Epithelial cell of esophagus (primary cell): ENCODE measurements around the gene ERC2.
"Not testable (repeated sequence)": the region's sequence is repeated elsewhere in the genome, so short reads cannot be mapped to it uniquely, and the experiment has no call there.

ENCODE experiments used
- DNase-seq: peaks from one replicate; pipeline ENCODE4 v3.0.0; 2010; ENCODE audit warnings: low read depth
- H3K4me3 ChIP-seq: 2 replicates; pipeline ENCODE4 v1.5.1; 2011; ENCODE audit warnings: mild to moderate bottlenecking, low read length, control low read depth
- CTCF ChIP-seq: IDR thresholded peaks from 2 replicates; pipeline ENCODE4 v1.5.1; 2011; ENCODE audit warnings: low read depth, mild to moderate bottlenecking, low read length, control low read depth, inconsistent platforms; ENCODE audit not compliant: insufficient read depth; ENCODE audit errors: missing control alignments

Gene ERC2

GRCh38 chr3:56019490-56020146 is 448.6 kb downstream of the ERC2 start:
- no peak overlapping the region for H3K4me3 ChIP-seq
- no peak for DNase-seq
- TF ChIP-seq CTCF = no peak

GRCh38 chr3:56015374-56015773 is 452.9 kb downstream of the ERC2 start:
- DNase-seq, H3K4me3 ChIP-seq: not testable (repeated sequence)

GRCh38 chr3:56012721-56013120 is 455.5 kb downstream of the ERC2 start:
- DNase-seq = no peak
- no peak for TF ChIP-seq CTCF
- no peak overlapping the region for H3K4me3 ChIP-seq

GRCh38 chr3:56005196-56005805 is 463.0 kb downstream of the ERC2 start:
- H3K4me3 ChIP-seq = no peak overlapping the region
- no peak for TF ChIP-seq CTCF
- peak; percentile 65 for DNase-seq

GRCh38 chr3:56003129-56003528 is 465.1 kb downstream of the ERC2 start:
- DNase-seq = no peak
- no peak for TF ChIP-seq CTCF
- no peak overlapping the region for H3K4me3 ChIP-seq

- no peak for DNase-seq
- no peak overlapping the region for H3K4me3 ChIP-seq
- no peak for TF ChIP-seq CTCF
These were observed 466.3 kb downstream of the ERC2 start for GRCh38 chr3:56001991-56002390.

GRCh38 chr3:56001537-56001936 is 466.7 kb downstream of the ERC2 start:
- no peak for TF ChIP-seq CTCF
- no peak overlapping the region for H3K4me3 ChIP-seq
- no peak for DNase-seq

- DNase-seq = no peak
- no peak for TF ChIP-seq CTCF
- H3K4me3 ChIP-seq = no peak overlapping the region
These were observed 478.9 kb downstream of the ERC2 start for GRCh38 chr3:55989366-55989765.
